Measurements from ENCODE around the gene PCDHB8.
"Not testable (repeated sequence)": the region's sequence is repeated elsewhere in the genome, so short reads cannot be mapped to it uniquely, and the experiment has no call there.

GRCh38 chr5:141216035-141216434 is 38.4 kb downstream of the PCDHB8 start:
- not testable (repeated sequence) for TF ChIP-seq CTCF, EZH2phosphoT487 (IDR thresholded peaks at IDR 0.05; ENCODE audit: low read length)

Data from MM.1S (cell line).